GM03348 (cell line): Measurements from ENCODE around the gene AKAP8L.
A peak's percentile ranks its signal among the peaks of the same experiment; 100 is the strongest.

Source experiments
- DNase-seq: peaks from one replicate; pipeline ENCODE4 v3.0.0; 2012; ENCODE audit warnings: low spot score

The AKAP8L gene

GRCh38 chr19:15448778-15449619 lies 30.2 kb upstream of the AKAP8L start:
- DNase-seq = peak; percentile 60

GRCh38 chr19:15448044-15448777 lies 29.4 kb upstream of the AKAP8L start:
- DNase-seq = no peak

GRCh38 chr19:15447057-15447456 lies 28.3 kb upstream of the AKAP8L start:
- no peak for DNase-seq

- no peak for DNase-seq
These were observed 27.1 kb upstream of the AKAP8L start for GRCh38 chr19:15445807-15446376.

GRCh38 chr19:15445227-15445605 lies 26.4 kb upstream of the AKAP8L start:
- DNase-seq = no peak

- no peak for DNase-seq
These were observed 25.9 kb upstream of the AKAP8L start for GRCh38 chr19:15444505-15445226.

DNA sequence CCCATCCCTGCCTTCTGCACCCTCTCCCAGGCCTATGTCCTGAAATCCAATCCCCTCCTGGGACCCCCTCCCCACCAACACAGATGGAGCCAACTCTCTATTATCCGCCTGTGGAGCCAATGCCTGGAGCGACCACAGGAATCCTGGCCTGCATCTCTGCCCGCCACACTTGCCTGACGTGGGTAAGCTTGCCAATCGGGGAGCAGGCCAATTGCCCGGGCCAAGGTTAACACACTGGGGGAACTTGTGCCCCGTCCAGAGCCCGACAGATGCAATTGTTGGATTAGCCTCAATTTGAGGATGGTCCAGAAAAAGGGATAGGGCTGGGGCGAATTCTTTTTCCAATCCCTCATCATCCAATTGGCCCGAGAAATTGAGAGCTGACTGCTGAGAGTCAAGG lies 25.1 kb upstream of the AKAP8L start:
- DNase-seq = no peak

- DNase-seq = no peak
These were observed 24.5 kb upstream of the AKAP8L start for GRCh38 chr19:15443325-15443724.

DNA sequence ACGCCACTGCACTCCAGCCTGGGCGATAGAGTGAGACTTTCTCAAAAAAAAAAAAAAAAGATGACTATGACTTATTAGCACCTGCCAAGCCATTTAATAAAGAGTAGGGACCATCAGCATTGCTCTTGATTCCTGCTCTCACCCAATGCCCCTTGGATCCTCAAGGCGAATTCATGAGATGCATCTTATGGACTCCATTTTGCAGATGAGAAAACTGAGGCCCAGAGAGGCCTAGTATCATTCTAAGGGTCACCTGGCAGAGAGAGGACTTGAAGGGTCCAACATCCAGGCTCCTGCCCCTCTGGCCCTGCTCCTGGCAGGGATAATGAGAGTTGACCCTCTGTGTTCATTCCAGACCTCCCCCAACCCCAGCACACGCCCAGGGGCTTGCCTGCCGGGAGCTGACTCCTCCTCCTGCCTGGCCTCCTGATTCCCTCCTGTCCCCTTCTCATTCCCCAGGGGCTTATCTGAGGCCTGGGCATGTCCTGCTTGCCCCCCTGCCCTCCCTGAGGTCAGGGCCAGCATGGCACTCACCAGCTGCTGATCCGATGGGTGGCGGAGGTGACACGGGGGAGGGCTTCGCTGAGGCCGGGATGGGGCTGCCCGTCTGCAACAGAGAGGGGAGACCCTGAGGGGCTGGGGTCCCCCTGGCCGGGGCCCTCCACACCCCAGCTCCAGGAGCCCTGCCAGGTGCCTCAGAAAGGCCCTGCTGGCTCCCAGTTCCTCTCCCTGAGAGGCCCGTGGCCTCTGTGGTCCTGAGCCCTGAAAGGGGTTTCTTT lies 23.5 kb upstream of the AKAP8L start:
- DNase-seq = no peak

DNA sequence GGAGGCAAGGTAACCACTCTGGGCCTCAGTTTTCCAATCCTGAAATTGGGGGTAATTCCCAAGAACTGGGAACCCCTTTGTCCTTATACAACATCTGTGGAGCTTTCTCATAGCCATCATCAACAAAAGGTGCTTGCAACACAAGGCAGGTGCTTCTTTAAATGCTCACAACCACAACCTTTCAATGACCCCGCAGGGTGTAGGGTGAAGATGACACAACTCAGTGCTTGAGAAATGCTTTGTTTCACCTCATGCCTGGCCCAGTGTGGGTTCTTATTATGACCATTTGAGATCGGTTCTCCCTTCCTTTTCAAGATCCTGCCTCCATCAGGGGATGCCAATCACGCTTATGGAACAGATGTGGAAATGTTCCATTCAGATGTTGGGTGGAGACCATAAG lies 22.5 kb upstream of the AKAP8L start:
- no peak for DNase-seq

DNA sequence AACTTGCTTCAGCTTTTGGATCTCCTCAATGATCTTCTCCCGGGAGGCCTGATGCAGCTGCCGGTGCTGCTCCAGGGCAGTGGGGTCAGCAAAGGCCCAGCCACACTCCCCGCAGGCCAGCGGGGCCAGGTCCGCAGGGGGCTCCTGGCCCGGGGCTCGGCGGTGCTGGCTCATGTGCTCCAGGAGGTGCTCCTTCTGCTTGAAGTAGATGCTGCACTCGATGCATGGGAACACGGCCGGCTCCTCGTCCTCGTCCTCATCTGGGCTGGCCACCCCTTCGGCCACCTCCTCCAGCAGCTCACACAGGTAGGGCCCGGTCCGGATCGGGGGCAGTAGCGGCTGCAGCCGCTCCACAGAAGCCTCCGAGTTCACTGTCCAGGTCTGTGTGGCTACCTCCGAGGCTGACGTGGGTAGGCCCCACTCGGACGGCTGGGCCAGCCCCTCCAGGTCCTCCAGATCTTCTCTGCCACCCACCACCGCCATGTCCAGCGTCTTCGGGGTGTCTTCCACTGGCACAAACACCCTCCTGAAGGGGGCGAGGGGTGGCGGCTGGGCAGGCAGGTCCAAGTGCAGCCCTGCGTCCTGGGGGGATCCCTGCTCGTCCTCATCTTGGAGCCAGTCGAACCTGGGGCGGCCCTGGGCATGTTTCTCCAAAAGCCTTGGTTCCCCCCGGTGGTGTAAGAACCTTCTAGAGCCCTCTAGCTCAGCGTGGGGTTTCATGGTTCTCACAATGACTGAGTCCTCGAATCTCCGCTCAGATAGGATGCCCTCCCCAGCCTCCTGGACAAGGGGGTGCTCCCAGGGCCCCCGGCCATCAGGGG lies 21.2 kb upstream of the AKAP8L start:
- no peak for DNase-seq

DNA sequence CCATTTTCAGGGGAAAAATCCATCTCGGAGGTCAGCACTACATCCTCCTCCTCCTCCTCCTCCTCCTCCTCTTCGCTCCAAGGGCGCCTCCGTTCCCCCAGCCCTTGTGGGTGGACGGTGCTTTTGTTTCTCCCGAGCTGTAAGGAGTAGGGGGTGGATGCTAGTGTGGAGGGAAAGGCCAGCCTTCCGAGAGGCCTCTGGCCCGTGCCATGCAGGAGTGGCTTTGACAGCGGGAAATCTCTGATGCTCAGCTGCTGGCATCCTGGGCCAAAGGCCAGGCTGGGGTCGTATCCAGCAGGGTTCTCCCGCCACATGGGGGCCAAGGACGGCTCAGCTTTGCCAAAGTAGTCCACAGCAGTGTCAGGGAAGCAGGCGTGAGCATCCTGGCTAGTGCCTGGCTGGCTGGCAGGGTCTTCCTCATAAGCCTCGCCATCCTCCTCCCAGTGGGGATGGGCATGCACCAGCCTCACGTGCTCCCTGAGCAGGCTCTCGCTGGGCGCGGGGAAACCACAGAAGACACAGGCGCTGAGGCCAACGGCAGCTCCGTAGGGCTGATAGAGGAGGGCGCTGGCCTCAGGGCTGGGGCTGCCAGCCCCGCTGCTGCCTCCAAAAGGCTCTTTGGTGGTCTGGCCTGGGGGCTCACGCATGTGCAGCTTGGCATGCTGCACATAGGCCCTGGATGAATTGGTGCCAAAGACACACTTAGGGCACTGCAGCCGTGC lies 20.5 kb upstream of the AKAP8L start:
- DNase-seq = no peak

DNA sequence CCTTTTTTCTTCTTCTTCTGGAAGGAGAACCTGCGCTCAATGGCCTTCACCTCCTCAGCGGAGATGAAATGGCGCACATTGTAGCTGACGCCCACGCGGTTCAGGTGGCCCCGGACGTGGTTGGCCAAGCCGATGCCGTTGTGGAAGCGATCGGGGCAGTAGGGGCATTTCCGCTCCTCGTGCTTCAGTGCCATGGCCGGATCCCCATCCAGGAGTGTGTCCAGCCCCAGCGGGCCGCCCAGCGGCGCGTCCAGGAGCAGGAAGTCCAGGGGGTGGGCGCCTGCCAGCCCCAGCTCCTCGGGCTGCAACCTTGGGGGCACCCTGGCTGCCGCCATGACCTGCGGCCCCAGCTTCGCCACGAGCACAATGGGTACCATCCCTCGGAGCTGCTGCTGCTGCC lies 19.8 kb upstream of the AKAP8L start:
- DNase-seq = no peak

GRCh38 chr19:15438124-15438496 lies 19.3 kb upstream of the AKAP8L start:
- no peak for DNase-seq

DNA sequence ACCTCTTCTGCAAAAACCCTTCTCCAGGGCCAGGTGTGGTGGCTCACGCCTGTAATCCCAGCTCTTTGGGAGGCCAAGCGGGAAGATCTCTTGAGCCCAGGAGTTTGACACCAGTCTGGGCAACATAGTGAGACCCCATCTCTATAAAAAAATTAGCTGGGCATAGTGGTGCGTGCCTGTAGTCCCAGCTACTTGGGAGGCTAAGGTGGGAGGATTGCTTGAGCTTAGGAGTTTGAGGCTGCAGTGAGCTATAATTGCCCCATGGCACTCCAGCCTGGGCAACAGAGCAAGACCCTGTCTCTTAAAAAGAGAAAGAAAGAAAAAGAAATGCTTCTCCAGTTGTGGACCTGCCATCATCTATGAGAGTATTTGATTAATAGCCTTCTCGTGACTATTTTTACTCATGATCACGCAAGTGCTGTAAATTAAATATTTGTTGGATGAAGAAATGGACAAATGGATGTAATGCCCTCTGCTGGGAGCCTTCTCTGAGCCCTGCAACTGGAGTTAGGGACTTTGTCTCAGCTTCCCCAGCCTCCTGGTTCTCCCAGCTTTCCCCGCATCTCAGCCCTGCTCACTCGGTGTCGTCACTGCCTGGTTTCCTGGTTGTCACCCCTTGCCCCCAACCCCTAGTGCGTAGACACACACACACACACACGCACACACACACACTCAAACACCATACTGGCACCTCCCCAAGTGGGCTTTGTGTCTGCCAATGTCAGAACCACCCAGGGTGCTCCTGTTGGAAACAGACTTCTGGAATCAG lies 18.8 kb upstream of the AKAP8L start:
- peak; percentile 70 for DNase-seq

GRCh38 chr19:15436826-15437110 lies 18.0 kb upstream of the AKAP8L start:
- no peak for DNase-seq

DNA sequence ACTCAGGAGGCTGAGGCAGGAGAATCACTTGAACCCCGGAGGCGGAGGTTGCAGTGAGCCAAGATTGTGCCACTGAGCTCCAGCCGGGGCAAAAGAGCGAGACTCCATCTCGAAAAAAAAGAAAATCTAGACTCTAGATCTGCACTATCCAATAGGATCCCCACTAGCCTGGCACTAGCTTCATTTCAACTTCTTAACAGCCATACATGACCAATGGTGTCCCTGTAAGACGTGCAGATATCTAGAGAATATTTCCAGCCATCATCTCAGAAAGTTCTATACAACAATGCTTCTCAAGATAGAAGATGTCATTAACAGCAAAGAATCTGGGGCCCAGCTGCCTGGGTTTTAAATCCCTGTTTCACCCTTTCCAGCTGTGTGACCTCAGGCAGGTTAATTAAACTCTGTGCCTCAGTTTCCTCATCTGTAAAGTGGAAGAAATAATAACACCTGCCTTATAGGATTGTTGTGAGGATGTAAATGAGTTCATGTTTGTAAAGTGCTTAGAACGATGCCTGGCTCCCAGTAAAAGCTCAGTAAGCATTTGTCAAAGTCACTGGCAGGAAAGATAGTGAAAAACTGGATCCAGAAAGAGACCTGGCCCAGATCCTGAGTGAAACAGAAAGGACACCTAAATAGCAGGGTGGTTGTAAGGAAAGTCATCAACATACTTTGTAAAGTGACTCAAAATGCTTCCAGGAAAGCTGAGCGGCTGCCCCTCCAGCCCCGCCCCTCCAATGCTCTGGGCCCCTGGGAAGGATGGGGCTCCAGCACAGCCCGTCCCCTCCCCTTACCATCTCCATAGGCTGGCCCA lies 17.4 kb upstream of the AKAP8L start:
- peak; percentile 29 for DNase-seq

DNA sequence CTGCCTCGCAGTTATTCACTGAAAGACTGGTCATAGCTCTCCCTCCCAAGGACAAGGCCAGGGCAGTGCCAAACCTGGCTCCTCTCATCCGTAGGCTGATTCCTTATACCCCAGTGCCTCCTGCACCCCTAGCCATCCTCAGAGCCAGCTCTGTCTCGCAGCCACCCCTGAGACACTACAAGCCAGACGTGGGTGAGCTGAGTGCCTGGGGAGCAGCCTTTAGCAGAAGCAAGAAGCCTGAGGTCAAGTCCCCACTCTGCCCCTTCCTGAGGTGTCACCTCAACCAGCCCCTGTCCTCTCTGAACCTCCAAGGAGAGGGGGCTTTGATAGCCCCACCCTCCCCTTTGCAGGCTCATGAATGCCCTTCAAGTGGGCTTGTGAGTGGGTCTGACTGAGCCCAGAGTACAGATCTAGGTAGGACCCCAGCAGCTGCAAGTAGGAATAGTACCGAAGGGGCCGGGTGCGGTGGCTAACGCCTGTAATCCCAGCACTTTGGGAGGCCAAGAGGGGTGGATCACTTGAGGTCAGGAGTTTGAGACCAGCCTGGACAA lies 14.8 kb upstream of the AKAP8L start:
- no peak for DNase-seq
